Panc1 (cell line): Measurements from ENCODE around the gene UBE2E2. TPM values are rescaled to one million over a fixed set of nuclear protein-coding genes. Genes with fewer than 3 reads are reported as not detected.

Experiments
- ATAC-seq: fragments of 200-7000 bp; cut with Tn5 transposase; 2 replicates; pipeline ENCODE4 v1.9.1; 2020; ENCODE audit warnings: mild to moderate bottlenecking, moderate library complexity
- BruUV-seq: library from RNA; stranded (reverse); fragments of 400-500 nt; replicated peaks from 2 replicates; lab custom pipeline; 2021; lab: Mats Ljungman, UMichigan
- CTCF ChIA-PET: fragments of 300-600 bp; sonication (Branson Sonifier 250); formaldehyde crosslinking; loops from one replicate; lab custom pipeline; 2022; ENCODE audit warnings: antibody characterized with exemption; lab: Charles Lee
- POLR2A ChIA-PET: fragments of 300-600 bp; sonication (Branson Sonifier 250); formaldehyde crosslinking; loops from one replicate; lab custom pipeline; 2022; ENCODE audit warnings: antibody characterized with exemption; lab: Charles Lee
- DNase-seq: peaks from one replicate; pipeline ENCODE4 v3.0.0-alpha.2; 2010; ENCODE audit warnings: low read depth, low spot score
- H3K27ac ChIP-seq: 2 replicates; pipeline ENCODE4 v1.5.1; 2011; ENCODE audit warnings: mild to moderate bottlenecking, low read length, inconsistent platforms
- H3K27me3 ChIP-seq: fragments of 200-500 bp; sonication (Bioruptor generic); 2 replicates; pipeline ENCODE4 v1.6.0; 2014; ENCODE audit warnings: low read length, inconsistent platforms; ENCODE audit not compliant: control insufficient read depth, insufficient read depth
- H3K36me3 ChIP-seq: fragments of 200-500 bp; sonication (Bioruptor generic); 2 replicates; pipeline ENCODE4 v1.5.1; 2014; ENCODE audit warnings: inconsistent platforms, mild to moderate bottlenecking, low read length, moderate library complexity; ENCODE audit not compliant: control insufficient read depth, insufficient read depth
- H3K4me1 ChIP-seq: 2 replicates; pipeline ENCODE4 v1.5.1; 2011; ENCODE audit warnings: inconsistent platforms, mild to moderate bottlenecking, low read length, moderate library complexity; ENCODE audit not compliant: control insufficient read depth, insufficient read depth
- H3K4me3 ChIP-seq, 2 experiments: 2 replicates each; pipeline ENCODE4 v1.5.1; 2011 to 2012; ENCODE audit warnings: low read depth in 2 of 2, low read length in 2 of 2, mild to moderate bottlenecking in 2 of 2, inconsistent platforms in 1 of 2, moderate library complexity in 1 of 2
- H3K9me3 ChIP-seq: fragments of 200-500 bp; sonication (Bioruptor generic); 2 replicates; pipeline ENCODE4 v1.5.1; 2014; ENCODE audit warnings: low read depth, mild to moderate bottlenecking, inconsistent platforms, low read length, moderate library complexity; ENCODE audit not compliant: control insufficient read depth, insufficient read depth
- POLR2AphosphoS5 ChIP-seq: IDR thresholded peaks from 2 replicates; pipeline ENCODE4 v1.6.1; 2012; ENCODE audit warnings: mild to moderate bottlenecking, low read depth, low read length, moderate library complexity
- SIN3A ChIP-seq: IDR thresholded peaks from 2 replicates; pipeline ENCODE4 v1.6.1; 2012; ENCODE audit warnings: low read depth, mild to moderate bottlenecking, low read length, moderate library complexity, borderline replicate concordance; ENCODE audit not compliant: insufficient read depth
- TCF7L2 ChIP-seq: IDR thresholded peaks from 2 replicates; pipeline ENCODE4 v1.6.1; 2011; ENCODE audit warnings: mild to moderate bottlenecking, low read depth, low read length, inconsistent platforms
- in situ Hi-C: cut with HindIII; loops from 2 replicates; pipeline ENCODE4 v1.10.0; 2016; ENCODE audit warnings: low sequenced_read_pairs, low pct_unique_long_range_greater_than_20kb
- intact Hi-C: fragments of 100-400 bp; cut with micrococcal nuclease; formaldehyde crosslinking; loops from one replicate; pipeline ENCODE4 v1.10.0; 2022; ENCODE audit not compliant: unreplicated experiment
- total RNA-seq: library from RNA; stranded (reverse); gene quantifications from one replicate; pipeline ENCODE4 v1.2.1, GENCODE V29; 2021; ENCODE audit not compliant: unreplicated experiment
- TF ChIP-seq, protein P1 (sequence below), 2 experiments: IDR thresholded peaks; 2 replicates each; pipeline ENCODE4 v1.6.1; 2011 to 2012; ENCODE audit warnings: low read depth in 2 of 2, control low read depth in 1 of 2, low read length in 1 of 2, mild to moderate bottlenecking in 1 of 2, moderate library complexity in 1 of 2; ENCODE audit not compliant: insufficient read depth in 1 of 2
- TF ChIP-seq, protein P2 (sequence below): fragments of 450-650 bp; IDR thresholded peaks from 2 replicates; pipeline ENCODE4 v1.5.1; 2017; ENCODE audit warnings: mild to moderate bottlenecking

The UBE2E2 gene
- total RNA-seq, 1 experiment from 2014 or later: 38.2 TPM

- Histone ChIP-seq H3K36me3 (no peaks in the 10 kb centered on the region), H3K9me3 (no peaks in the 10 kb centered on the region), H3K27me3 (no peaks in the 10 kb centered on the region), H3K27ac (no peak overlapping the region), H3K4me3 (no peak overlapping the region), H3K4me1 (no peaks in the 10 kb centered on the region)
- ChIA-PET POLR2A (no interaction called here), CTCF (no interaction called here)
- in situ Hi-C loops: no loop called here
- no TSS peak for BruUV-seq
- ATAC-seq (no peak), DNase-seq (no peak)
- TF ChIP-seq, protein P1, sequence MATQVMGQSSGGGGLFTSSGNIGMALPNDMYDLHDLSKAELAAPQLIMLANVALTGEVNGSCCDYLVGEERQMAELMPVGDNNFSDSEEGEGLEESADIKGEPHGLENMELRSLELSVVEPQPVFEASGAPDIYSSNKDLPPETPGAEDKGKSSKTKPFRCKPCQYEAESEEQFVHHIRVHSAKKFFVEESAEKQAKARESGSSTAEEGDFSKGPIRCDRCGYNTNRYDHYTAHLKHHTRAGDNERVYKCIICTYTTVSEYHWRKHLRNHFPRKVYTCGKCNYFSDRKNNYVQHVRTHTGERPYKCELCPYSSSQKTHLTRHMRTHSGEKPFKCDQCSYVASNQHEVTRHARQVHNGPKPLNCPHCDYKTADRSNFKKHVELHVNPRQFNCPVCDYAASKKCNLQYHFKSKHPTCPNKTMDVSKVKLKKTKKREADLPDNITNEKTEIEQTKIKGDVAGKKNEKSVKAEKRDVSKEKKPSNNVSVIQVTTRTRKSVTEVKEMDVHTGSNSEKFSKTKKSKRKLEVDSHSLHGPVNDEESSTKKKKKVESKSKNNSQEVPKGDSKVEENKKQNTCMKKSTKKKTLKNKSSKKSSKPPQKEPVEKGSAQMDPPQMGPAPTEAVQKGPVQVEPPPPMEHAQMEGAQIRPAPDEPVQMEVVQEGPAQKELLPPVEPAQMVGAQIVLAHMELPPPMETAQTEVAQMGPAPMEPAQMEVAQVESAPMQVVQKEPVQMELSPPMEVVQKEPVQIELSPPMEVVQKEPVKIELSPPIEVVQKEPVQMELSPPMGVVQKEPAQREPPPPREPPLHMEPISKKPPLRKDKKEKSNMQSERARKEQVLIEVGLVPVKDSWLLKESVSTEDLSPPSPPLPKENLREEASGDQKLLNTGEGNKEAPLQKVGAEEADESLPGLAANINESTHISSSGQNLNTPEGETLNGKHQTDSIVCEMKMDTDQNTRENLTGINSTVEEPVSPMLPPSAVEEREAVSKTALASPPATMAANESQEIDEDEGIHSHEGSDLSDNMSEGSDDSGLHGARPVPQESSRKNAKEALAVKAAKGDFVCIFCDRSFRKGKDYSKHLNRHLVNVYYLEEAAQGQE (IDR thresholded peaks at IDR 0.05; ENCODE audit: insufficient read depth in 1 of 2, low read depth in 2 of 2, low read length in 1 of 2): no peak
- TF ChIP-seq, protein P2, sequence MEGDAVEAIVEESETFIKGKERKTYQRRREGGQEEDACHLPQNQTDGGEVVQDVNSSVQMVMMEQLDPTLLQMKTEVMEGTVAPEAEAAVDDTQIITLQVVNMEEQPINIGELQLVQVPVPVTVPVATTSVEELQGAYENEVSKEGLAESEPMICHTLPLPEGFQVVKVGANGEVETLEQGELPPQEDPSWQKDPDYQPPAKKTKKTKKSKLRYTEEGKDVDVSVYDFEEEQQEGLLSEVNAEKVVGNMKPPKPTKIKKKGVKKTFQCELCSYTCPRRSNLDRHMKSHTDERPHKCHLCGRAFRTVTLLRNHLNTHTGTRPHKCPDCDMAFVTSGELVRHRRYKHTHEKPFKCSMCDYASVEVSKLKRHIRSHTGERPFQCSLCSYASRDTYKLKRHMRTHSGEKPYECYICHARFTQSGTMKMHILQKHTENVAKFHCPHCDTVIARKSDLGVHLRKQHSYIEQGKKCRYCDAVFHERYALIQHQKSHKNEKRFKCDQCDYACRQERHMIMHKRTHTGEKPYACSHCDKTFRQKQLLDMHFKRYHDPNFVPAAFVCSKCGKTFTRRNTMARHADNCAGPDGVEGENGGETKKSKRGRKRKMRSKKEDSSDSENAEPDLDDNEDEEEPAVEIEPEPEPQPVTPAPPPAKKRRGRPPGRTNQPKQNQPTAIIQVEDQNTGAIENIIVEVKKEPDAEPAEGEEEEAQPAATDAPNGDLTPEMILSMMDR: no peak
- TF ChIP-seq POLR2AphosphoS5 (no peak), SIN3A (no peak), TCF7L2 (no peak)
- intact Hi-C loops: no loop called here
These were observed 315.3 kb downstream of the UBE2E2 start for GRCh38 chr3:23518441-23518840.

DNA sequence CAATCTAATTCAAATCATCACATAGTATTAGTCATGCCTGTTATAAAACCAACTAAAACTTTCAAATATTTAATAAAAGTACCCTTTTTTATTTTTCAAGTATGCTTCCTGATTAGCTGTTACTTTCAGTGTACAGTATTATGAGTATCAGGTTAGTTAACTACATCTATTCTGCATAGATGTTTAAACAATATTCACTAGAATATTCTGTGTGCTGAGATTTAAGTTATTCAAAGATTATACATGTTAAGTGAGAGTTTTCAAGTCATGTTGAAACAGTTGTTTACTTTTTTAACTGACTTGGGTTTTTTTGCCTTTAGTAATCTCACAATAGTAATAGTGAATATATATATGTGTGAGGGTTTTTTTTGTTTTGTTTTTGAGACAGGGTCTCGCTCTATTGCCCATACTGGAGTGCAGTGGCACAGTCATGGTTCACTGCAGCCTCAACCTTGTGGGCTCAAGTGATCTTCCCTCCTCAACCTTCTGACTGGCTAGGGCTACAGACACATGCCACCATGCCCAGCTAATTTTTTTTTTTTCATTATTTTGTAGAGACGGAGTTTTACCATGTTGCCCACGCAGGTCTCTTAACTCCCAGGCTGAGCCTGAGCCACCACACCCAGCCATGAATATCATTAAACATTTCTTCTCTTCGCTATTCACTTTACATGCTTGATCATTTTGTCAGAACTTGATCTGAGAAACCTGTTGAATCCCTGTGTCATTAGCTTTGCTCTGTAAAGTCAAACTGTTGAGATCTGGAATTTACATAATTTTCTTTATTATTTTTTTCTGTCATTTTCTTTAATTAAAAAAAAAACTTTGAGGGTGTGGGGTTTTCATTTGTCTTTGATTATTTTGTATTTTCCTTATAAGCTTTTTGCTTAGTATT lies 316.4 kb downstream of the UBE2E2 start:
- TF ChIP-seq TCF7L2 (no peak), SIN3A (no peak), POLR2AphosphoS5 (no peak)
- TF ChIP-seq, protein P2: no peak
- TF ChIP-seq, protein P1 (IDR thresholded peaks at IDR 0.05; ENCODE audit: insufficient read depth in 1 of 2, low read depth in 2 of 2, low read length in 1 of 2): no peak
- Histone ChIP-seq H3K27me3 (no peaks in the 10 kb centered on the region), H3K4me3 (no peak overlapping the region), H3K27ac (no peak overlapping the region), H3K4me1 (no peaks in the 10 kb centered on the region), H3K36me3 (no peaks in the 10 kb centered on the region), H3K9me3 (no peaks in the 10 kb centered on the region)
- in situ Hi-C loops: no loop called here
- POLR2A ChIA-PET: interaction anchor here (0.6 to 0.7 kb wide), 2 partner anchors 46 to 403 kb away, joined by 5 to 6 read pairs; no protein-coding TSS in a partner anchor
- DNase-seq: no peak
- CTCF ChIA-PET: no interaction called here
- ATAC-seq: no peak
- intact Hi-C loops: no loop called here
- BruUV-seq: no TSS peak
